Gastrocnemius medialis (tissue), 4 donors: Measurements from ENCODE around the gene CXorf65.

ENCODE experiments used
- POLR2A ChIP-seq, 2 donors: fragments of 450-650 bp; IDR thresholded peaks; one replicate each; pipeline ENCODE4 v1.6.1; 2017; ENCODE audit warnings: antibody characterized with exemption in 2 of 2, mild to moderate bottlenecking in 2 of 2, moderate library complexity in 2 of 2
- TF ChIP-seq, protein P1 (sequence below), 5 experiments: fragments of 450-650 bp in 3 of 5; fragments of 200-600 bp in 2 of 5; sonication (generic) in 2 of 5; IDR thresholded peaks in 4 of 5; conservative IDR thresholded peaks in 1 of 5; 1 replicate in 4 of 5; 2 replicates in 1 of 5; pipeline ENCODE4 v1.5.1; 2016 to 2019; ENCODE audit warnings: antibody characterized with exemption in 5 of 5, mild to moderate bottlenecking in 3 of 5, moderate library complexity in 3 of 5

DNA sequence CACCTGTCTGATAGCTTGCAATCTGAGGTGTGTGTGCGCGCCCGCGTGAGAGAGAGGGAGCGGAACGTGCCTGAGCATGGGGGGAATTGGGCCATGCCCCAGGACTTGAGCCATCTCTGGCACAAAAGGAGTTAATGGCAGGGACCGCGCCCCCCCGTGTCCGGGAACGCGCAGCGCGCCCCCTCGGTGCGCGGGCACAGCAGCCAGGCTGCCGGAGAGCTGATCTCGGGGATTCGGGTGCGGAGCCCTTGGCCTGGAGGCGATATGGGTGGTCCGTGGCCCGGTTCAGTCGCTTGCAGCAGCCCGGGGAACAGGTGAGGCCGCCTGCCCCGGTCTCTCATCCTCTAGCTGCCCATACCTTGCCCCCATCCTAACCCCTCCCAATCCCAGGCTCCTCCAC is 38.1 kb upstream of the CXorf65 start, which contains the start of gene NLGN3:
- TF ChIP-seq, protein P1, sequence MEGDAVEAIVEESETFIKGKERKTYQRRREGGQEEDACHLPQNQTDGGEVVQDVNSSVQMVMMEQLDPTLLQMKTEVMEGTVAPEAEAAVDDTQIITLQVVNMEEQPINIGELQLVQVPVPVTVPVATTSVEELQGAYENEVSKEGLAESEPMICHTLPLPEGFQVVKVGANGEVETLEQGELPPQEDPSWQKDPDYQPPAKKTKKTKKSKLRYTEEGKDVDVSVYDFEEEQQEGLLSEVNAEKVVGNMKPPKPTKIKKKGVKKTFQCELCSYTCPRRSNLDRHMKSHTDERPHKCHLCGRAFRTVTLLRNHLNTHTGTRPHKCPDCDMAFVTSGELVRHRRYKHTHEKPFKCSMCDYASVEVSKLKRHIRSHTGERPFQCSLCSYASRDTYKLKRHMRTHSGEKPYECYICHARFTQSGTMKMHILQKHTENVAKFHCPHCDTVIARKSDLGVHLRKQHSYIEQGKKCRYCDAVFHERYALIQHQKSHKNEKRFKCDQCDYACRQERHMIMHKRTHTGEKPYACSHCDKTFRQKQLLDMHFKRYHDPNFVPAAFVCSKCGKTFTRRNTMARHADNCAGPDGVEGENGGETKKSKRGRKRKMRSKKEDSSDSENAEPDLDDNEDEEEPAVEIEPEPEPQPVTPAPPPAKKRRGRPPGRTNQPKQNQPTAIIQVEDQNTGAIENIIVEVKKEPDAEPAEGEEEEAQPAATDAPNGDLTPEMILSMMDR (IDR thresholded peaks at IDR 0.05 in 4 of 5, conservative IDR thresholded peaks at IDR 0.05 in 1 of 5): no peak
- no peak for TF ChIP-seq POLR2A (IDR thresholded peaks at IDR 0.05)
